Gastrocnemius medialis (tissue), 4 donors: ENCODE data around the gene ZNF516.

ENCODE experiments used
- POLR2A ChIP-seq, 2 donors: fragments of 450-650 bp; IDR thresholded peaks; one replicate each; pipeline ENCODE4 v1.6.1; 2017; ENCODE audit warnings: antibody characterized with exemption in 2 of 2, mild to moderate bottlenecking in 2 of 2, moderate library complexity in 2 of 2
- TF ChIP-seq, protein P1 (sequence below), 5 experiments: fragments of 450-650 bp in 3 of 5; fragments of 200-600 bp in 2 of 5; sonication (generic) in 2 of 5; IDR thresholded peaks in 4 of 5; conservative IDR thresholded peaks in 1 of 5; 1 replicate in 4 of 5; 2 replicates in 1 of 5; pipeline ENCODE4 v1.5.1; 2016 to 2019; ENCODE audit warnings: antibody characterized with exemption in 5 of 5, mild to moderate bottlenecking in 3 of 5, moderate library complexity in 3 of 5

DNA sequence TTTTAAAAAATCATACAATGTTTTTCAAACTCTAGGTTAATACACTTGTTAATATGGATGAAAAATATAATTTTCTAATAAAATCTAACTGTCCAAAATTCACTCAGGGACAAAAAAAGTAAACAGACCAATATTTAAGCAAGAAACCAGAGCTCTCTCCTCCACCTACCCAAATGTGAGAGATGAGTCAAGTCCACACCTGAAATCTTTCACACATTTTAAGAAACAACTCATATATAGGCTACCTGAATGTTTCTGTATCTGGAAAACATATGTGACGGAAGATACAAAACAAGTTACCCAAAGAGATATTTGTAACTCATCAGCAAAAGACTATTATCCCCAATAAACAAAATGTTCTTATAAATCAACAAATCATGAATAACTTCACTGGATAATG lies 20.2 kb downstream of the ZNF516 start:
- TF ChIP-seq POLR2A (IDR thresholded peaks at IDR 0.05): no peak
- TF ChIP-seq, protein P1, sequence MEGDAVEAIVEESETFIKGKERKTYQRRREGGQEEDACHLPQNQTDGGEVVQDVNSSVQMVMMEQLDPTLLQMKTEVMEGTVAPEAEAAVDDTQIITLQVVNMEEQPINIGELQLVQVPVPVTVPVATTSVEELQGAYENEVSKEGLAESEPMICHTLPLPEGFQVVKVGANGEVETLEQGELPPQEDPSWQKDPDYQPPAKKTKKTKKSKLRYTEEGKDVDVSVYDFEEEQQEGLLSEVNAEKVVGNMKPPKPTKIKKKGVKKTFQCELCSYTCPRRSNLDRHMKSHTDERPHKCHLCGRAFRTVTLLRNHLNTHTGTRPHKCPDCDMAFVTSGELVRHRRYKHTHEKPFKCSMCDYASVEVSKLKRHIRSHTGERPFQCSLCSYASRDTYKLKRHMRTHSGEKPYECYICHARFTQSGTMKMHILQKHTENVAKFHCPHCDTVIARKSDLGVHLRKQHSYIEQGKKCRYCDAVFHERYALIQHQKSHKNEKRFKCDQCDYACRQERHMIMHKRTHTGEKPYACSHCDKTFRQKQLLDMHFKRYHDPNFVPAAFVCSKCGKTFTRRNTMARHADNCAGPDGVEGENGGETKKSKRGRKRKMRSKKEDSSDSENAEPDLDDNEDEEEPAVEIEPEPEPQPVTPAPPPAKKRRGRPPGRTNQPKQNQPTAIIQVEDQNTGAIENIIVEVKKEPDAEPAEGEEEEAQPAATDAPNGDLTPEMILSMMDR (IDR thresholded peaks at IDR 0.05 in 4 of 5, conservative IDR thresholded peaks at IDR 0.05 in 1 of 5): no peak
